ENCODE results near the gene MS4A10.

GRCh38 chr11:60781286-60781980, 3.7 kb upstream of the MS4A10 start:
- TF ChIP-seq, protein P1, sequence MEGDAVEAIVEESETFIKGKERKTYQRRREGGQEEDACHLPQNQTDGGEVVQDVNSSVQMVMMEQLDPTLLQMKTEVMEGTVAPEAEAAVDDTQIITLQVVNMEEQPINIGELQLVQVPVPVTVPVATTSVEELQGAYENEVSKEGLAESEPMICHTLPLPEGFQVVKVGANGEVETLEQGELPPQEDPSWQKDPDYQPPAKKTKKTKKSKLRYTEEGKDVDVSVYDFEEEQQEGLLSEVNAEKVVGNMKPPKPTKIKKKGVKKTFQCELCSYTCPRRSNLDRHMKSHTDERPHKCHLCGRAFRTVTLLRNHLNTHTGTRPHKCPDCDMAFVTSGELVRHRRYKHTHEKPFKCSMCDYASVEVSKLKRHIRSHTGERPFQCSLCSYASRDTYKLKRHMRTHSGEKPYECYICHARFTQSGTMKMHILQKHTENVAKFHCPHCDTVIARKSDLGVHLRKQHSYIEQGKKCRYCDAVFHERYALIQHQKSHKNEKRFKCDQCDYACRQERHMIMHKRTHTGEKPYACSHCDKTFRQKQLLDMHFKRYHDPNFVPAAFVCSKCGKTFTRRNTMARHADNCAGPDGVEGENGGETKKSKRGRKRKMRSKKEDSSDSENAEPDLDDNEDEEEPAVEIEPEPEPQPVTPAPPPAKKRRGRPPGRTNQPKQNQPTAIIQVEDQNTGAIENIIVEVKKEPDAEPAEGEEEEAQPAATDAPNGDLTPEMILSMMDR (conservative IDR thresholded peaks at IDR 0.05) = no peak
- no peak for TF ChIP-seq ZFX (IDR thresholded peaks at IDR 0.05)

Data from C4-2B (cell line).